T-helper 1 cell treated with Interleukin-12 subunit alpha and Interleukin-12 subunit beta and Interleukin-4 antibody, amounts not matched to agents 30 μg/mL and 1 μg/mL, for 36 hours (primary cell): ENCODE measurements around the gene SYNGR2.

Experiments used
- H3K27ac Mint-ChIP-seq: one replicate; pipeline ENCODE4 v1.8.0; 2021; ENCODE audit warnings: mild to moderate bottlenecking, mixed read lengths
- H3K27me3 Mint-ChIP-seq: one replicate; pipeline ENCODE4 v1.8.0; 2021; ENCODE audit warnings: low read depth, mixed read lengths
- H3K36me3 Mint-ChIP-seq: one replicate; pipeline ENCODE4 v1.8.0; 2021; ENCODE audit warnings: low read depth, mixed read lengths
- H3K4me1 Mint-ChIP-seq: one replicate; pipeline ENCODE4 v1.8.0; 2021; ENCODE audit warnings: low read depth, mixed read lengths
- H3K4me3 Mint-ChIP-seq: one replicate; pipeline ENCODE4 v1.8.0; 2021; ENCODE audit warnings: mild to moderate bottlenecking, moderate library complexity, mixed read lengths
- H3K9me3 Mint-ChIP-seq: one replicate; pipeline ENCODE4 v1.8.0; 2021; ENCODE audit warnings: mixed read lengths

Gene SYNGR2

GRCh38 chr17:78126895-78127238 lies 41.5 kb upstream of the SYNGR2 start:
- peaks cover 38% of the 10 kb centered on the region for H3K36me3 Mint-ChIP-seq
- H3K9me3 Mint-ChIP-seq = no peaks in the 10 kb centered on the region
- H3K4me1 Mint-ChIP-seq = peaks cover 43% of the 10 kb centered on the region
- no peaks in the 10 kb centered on the region for H3K27me3 Mint-ChIP-seq
- peak overlapping the region; percentile 82 for H3K27ac Mint-ChIP-seq
- H3K4me3 Mint-ChIP-seq = peak overlapping the region; percentile 88

- peaks cover 38% of the 10 kb centered on the region for H3K36me3 Mint-ChIP-seq
- no peaks in the 10 kb centered on the region for H3K27me3 Mint-ChIP-seq
- no peaks in the 10 kb centered on the region for H3K9me3 Mint-ChIP-seq
- peak overlapping the region; percentile 88 for H3K4me3 Mint-ChIP-seq
- peaks cover 40% of the 10 kb centered on the region for H3K4me1 Mint-ChIP-seq
- peak overlapping the region; percentile 82 for H3K27ac Mint-ChIP-seq
These were observed 41.0 kb upstream of the SYNGR2 start for GRCh38 chr17:78127239-78127887.

GRCh38 chr17:78127888-78128550 lies 40.4 kb upstream of the SYNGR2 start:
- Mint-ChIP-seq H3K4me1 (peaks cover 38% of the 10 kb centered on the region), H3K27ac (peak overlapping the region; percentile 82), H3K36me3 (peaks cover 36% of the 10 kb centered on the region), H3K9me3 (no peaks in the 10 kb centered on the region), H3K4me3 (peak overlapping the region; percentile 88), H3K27me3 (no peaks in the 10 kb centered on the region)

- Mint-ChIP-seq H3K4me3 (peak within 1 kb of the TSS; percentile 98), H3K4me1 (peaks cover 35% of the 10 kb centered on the region), H3K27ac (peak within 1 kb of the TSS; percentile 98), H3K9me3 (no peaks in the 10 kb centered on the region), H3K36me3 (peaks cover 36% of the 10 kb centered on the region), H3K27me3 (no peaks in the 10 kb centered on the region)
These were observed 39.6 kb upstream of the SYNGR2 start, which contains the start of gene TMC6 for GRCh38 chr17:78128551-78129350. Gene TMC6 (minus strand): TSS chr17:78128755. CDS start chr17:78126832, 1,923 bp downstream.

- Mint-ChIP-seq H3K4me3 (peak overlapping the region; percentile 98), H3K36me3 (peaks cover 39% of the 10 kb centered on the region)
These were observed 38.9 kb upstream of the SYNGR2 start for GRCh38 chr17:78129351-78130089.

GRCh38 chr17:78130090-78130436 lies 38.3 kb upstream of the SYNGR2 start:
- H3K27ac Mint-ChIP-seq = peak overlapping the region; percentile 98
- no peaks in the 10 kb centered on the region for H3K9me3 Mint-ChIP-seq
- H3K4me1 Mint-ChIP-seq = peaks cover 43% of the 10 kb centered on the region
- H3K36me3 Mint-ChIP-seq = peaks cover 44% of the 10 kb centered on the region
- H3K4me3 Mint-ChIP-seq = peak overlapping the region; percentile 98
- no peaks in the 10 kb centered on the region for H3K27me3 Mint-ChIP-seq

More at GRCh38 chr17:78129351-78130089, 38.9 kb upstream of the SYNGR2 start:
- peak overlapping the region; percentile 98 for H3K27ac Mint-ChIP-seq
- H3K4me1 Mint-ChIP-seq = peaks cover 40% of the 10 kb centered on the region
- H3K27me3 Mint-ChIP-seq = no peaks in the 10 kb centered on the region
- no peaks in the 10 kb centered on the region for H3K9me3 Mint-ChIP-seq

GRCh38 chr17:78130437-78131101 lies 37.8 kb upstream of the SYNGR2 start, which contains the start of gene TMC8:
Gene TMC8 (plus strand): TSS chr17:78130771. CDS start chr17:78131589, 818 bp downstream.
- Mint-ChIP-seq H3K27me3 (no peaks in the 10 kb centered on the region), H3K4me1 (peaks cover 46% of the 10 kb centered on the region), H3K4me3 (peak within 1 kb of the TSS; percentile 98), H3K9me3 (no peaks in the 10 kb centered on the region), H3K36me3 (peaks cover 46% of the 10 kb centered on the region), H3K27ac (peak within 1 kb of the TSS; percentile 98)

- Mint-ChIP-seq H3K4me3 (peak overlapping the region; percentile 98), H3K27ac (peak overlapping the region; percentile 98), H3K36me3 (peaks cover 50% of the 10 kb centered on the region), H3K27me3 (no peaks in the 10 kb centered on the region), H3K4me1 (peaks cover 47% of the 10 kb centered on the region), H3K9me3 (no peaks in the 10 kb centered on the region)
These were observed 37.0 kb upstream of the SYNGR2 start for GRCh38 chr17:78131172-78132083.

GRCh38 chr17:78132084-78132676 lies 36.2 kb upstream of the SYNGR2 start:
- H3K4me3 Mint-ChIP-seq = peak overlapping the region; percentile 91
- peak overlapping the region; percentile 74 for H3K27ac Mint-ChIP-seq
- H3K9me3 Mint-ChIP-seq = no peaks in the 10 kb centered on the region
- no peaks in the 10 kb centered on the region for H3K27me3 Mint-ChIP-seq
- H3K4me1 Mint-ChIP-seq = peaks cover 51% of the 10 kb centered on the region
- H3K36me3 Mint-ChIP-seq = peaks cover 51% of the 10 kb centered on the region

- Mint-ChIP-seq H3K4me1 (peaks cover 56% of the 10 kb centered on the region), H3K9me3 (no peaks in the 10 kb centered on the region), H3K4me3 (peak overlapping the region; percentile 91), H3K27me3 (no peaks in the 10 kb centered on the region), H3K36me3 (peaks cover 48% of the 10 kb centered on the region), H3K27ac (peak overlapping the region; percentile 74)
These were observed 35.6 kb upstream of the SYNGR2 start for GRCh38 chr17:78132767-78133178.

- Mint-ChIP-seq H3K4me3 (peak overlapping the region; percentile 91), H3K27me3 (no peaks in the 10 kb centered on the region), H3K36me3 (peaks cover 46% of the 10 kb centered on the region), H3K27ac (peak overlapping the region; percentile 74), H3K4me1 (peaks cover 56% of the 10 kb centered on the region), H3K9me3 (no peaks in the 10 kb centered on the region)
These were observed 35.0 kb upstream of the SYNGR2 start for GRCh38 chr17:78133179-78133951.
